ENCODE measurements around the gene FER.
A peak's percentile ranks its signal among the peaks of the same experiment; 100 is the strongest.

Gene FER

GRCh38 chr5:109145139-109145538 lies 397.4 kb downstream of the FER start:
- TF ChIP-seq ZNF514 (tag by site-specific recombination; IDR thresholded peaks at IDR 0.05) (no peak), PRDM1 (tag by site-specific recombination; IDR thresholded peaks at IDR 0.05) (0 out of 2 replicates have a peak, but pooled peaks have one; percentile 29)
- Histone ChIP-seq H3K4me3 (ENCODE audit: low read depth, low read length) (no peak overlapping the region), H3K9me3 (ENCODE audit: control insufficient read depth, insufficient read depth, low read depth, low read length) (no peaks in the 10 kb centered on the region), H3K4me1 (ENCODE audit: control insufficient read depth, insufficient read depth, low read length) (peaks cover 3% of the 10 kb centered on the region; the same call in 1 of the 2 replicates), H3K27ac (ENCODE audit: extremely low read depth, low read depth, low read length) (no peak overlapping the region), H3K36me3 (ENCODE audit: control insufficient read depth in 2 of 2, insufficient read depth in 1 of 2, low read length in 2 of 2) (no peaks in the 10 kb centered on the region)
- CTCF ChIA-PET: no interaction called here
- POLR2A ChIA-PET: no interaction called here

- no peak overlapping the region for H3K27ac ChIP-seq (ENCODE audit: extremely low read depth, low read depth, low read length)
- no peaks in the 10 kb centered on the region for H3K9me3 ChIP-seq (ENCODE audit: control insufficient read depth, insufficient read depth, low read depth, low read length)
- no peak overlapping the region for H3K4me3 ChIP-seq (ENCODE audit: low read depth, low read length)
- POLR2A ChIA-PET: no interaction called here
- H3K4me1 ChIP-seq (ENCODE audit: control insufficient read depth, insufficient read depth, low read length): peaks cover 3% of the 10 kb centered on the region; the same call in 1 of the 2 replicates
- H3K36me3 ChIP-seq (ENCODE audit: control insufficient read depth in 2 of 2, insufficient read depth in 1 of 2, low read length in 2 of 2): no peaks in the 10 kb centered on the region
- CTCF ChIA-PET: no interaction called here
- TF ChIP-seq HOXD13 (CRISPR knock-in tag; IDR thresholded peaks at IDR 0.05; ENCODE audit: borderline replicate concordance) (no peak), ZNF530 (tag by site-specific recombination; IDR thresholded peaks at IDR 0.05; ENCODE audit: low read depth) (no peak), MYNN (tag by site-specific recombination; IDR thresholded peaks at IDR 0.05; ENCODE audit: borderline replicate concordance) (no peak), ZNF311 (tag by site-specific recombination; IDR thresholded peaks at IDR 0.05; ENCODE audit: borderline replicate concordance) (no peak), ZNF121 (tag by site-specific recombination; IDR thresholded peaks at IDR 0.05) (no peak), ZNF146 (tag by site-specific recombination; IDR thresholded peaks at IDR 0.05) (no peak), ZNF585B (tag by site-specific recombination; IDR thresholded peaks at IDR 0.05) (no peak), REPIN1 (tag by site-specific recombination; IDR thresholded peaks at IDR 0.05; ENCODE audit: low read depth) (no peak), ZNF292 (tag by site-specific recombination; IDR thresholded peaks at IDR 0.05; ENCODE audit: borderline replicate concordance, low read depth) (no peak), OVOL3 (tag by site-specific recombination; IDR thresholded peaks at IDR 0.05) (no peak), EGR2 (tag by site-specific recombination; IDR thresholded peaks at IDR 0.05; ENCODE audit: low read depth) (no peak), ZIC2 (tag by site-specific recombination; IDR thresholded peaks at IDR 0.05) (no peak), ZNF391 (tag by site-specific recombination; IDR thresholded peaks at IDR 0.05; ENCODE audit: borderline replicate concordance, low read depth) (no peak), ZNF660 (tag by site-specific recombination; IDR thresholded peaks at IDR 0.05) (no peak), ZBTB1 (tag by site-specific recombination; IDR thresholded peaks at IDR 0.05) (no peak)
- TF ChIP-seq, protein P1, sequence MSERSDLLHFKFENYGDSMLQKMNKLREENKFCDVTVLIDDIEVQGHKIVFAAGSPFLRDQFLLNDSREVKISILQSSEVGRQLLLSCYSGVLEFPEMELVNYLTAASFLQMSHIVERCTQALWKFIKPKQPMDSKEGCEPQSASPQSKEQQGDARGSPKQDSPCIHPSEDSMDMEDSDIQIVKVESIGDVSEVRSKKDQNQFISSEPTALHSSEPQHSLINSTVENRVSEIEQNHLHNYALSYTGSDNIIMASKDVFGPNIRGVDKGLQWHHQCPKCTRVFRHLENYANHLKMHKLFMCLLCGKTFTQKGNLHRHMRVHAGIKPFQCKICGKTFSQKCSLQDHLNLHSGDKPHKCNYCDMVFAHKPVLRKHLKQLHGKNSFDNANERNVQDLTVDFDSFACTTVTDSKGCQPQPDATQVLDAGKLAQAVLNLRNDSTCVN (tag by site-specific recombination; optimal IDR thresholded peaks at IDR 0.05): no peak
Measured at GRCh38 chr5:109146591-109146990, 398.9 kb downstream of the FER start.

- Histone ChIP-seq H3K27ac (ENCODE audit: extremely low read depth, low read depth, low read length) (no peak overlapping the region), H3K9me3 (ENCODE audit: control insufficient read depth, insufficient read depth, low read depth, low read length) (no peaks in the 10 kb centered on the region), H3K4me1 (ENCODE audit: control insufficient read depth, insufficient read depth, low read length) (peaks cover 4% of the 10 kb centered on the region), H3K4me3 (ENCODE audit: low read depth, low read length) (no peak overlapping the region), H3K36me3 (ENCODE audit: control insufficient read depth in 2 of 2, insufficient read depth in 1 of 2, low read length in 2 of 2) (no peaks in the 10 kb centered on the region)
- ChIA-PET CTCF (interaction anchor here (0.6 kb wide), 2 partner anchors 55 to 244 kb away, joined by 3 to 6 read pairs; no protein-coding TSS in a partner anchor), POLR2A (no interaction called here)
- no peak for TF ChIP-seq ZNF629 (tag by site-specific recombination; IDR thresholded peaks at IDR 0.05)
- TF ChIP-seq ZBTB20 (tag by site-specific recombination; IDR thresholded peaks at IDR 0.05): no peak
- TF ChIP-seq ZNF18 (tag by site-specific recombination; IDR thresholded peaks at IDR 0.05): no peak
- TF ChIP-seq ZNF404 (tag by site-specific recombination; IDR thresholded peaks at IDR 0.05): no peak
- no peak for TF ChIP-seq ZNF37A (tag by site-specific recombination; IDR thresholded peaks at IDR 0.05)
- no peak for TF ChIP-seq ZNF658 (tag by site-specific recombination; IDR thresholded peaks at IDR 0.05)
- TF ChIP-seq, protein P2, sequence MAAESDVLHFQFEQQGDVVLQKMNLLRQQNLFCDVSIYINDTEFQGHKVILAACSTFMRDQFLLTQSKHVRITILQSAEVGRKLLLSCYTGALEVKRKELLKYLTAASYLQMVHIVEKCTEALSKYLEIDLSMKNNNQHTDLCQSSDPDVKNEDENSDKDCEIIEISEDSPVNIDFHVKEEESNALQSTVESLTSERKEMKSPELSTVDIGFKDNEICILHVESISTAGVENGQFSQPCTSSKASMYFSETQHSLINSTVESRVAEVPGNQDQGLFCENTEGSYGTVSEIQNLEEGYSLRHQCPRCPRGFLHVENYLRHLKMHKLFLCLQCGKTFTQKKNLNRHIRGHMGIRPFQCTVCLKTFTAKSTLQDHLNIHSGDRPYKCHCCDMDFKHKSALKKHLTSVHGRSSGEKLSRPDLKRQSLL (tag by site-specific recombination; IDR thresholded peaks at IDR 0.05): no peak
- TF ChIP-seq ZNF248 (tag by site-specific recombination; IDR thresholded peaks at IDR 0.05): no peak
- TF ChIP-seq MEIS1 (CRISPR knock-in tag; IDR thresholded peaks at IDR 0.05; ENCODE audit: borderline replicate concordance): no peak
- TF ChIP-seq ZNF121 (tag by site-specific recombination; IDR thresholded peaks at IDR 0.05): no peak
- no peak for TF ChIP-seq ZSCAN30 (tag by site-specific recombination; IDR thresholded peaks at IDR 0.05)
- TF ChIP-seq ZNF791 (tag by site-specific recombination; IDR thresholded peaks at IDR 0.05): no peak
- TF ChIP-seq PRDM1 (tag by site-specific recombination; IDR thresholded peaks at IDR 0.05): no peak
- no peak for TF ChIP-seq ZNF112 (tag by site-specific recombination; IDR thresholded peaks at IDR 0.05)
- TF ChIP-seq ZNF221 (tag by site-specific recombination; IDR thresholded peaks at IDR 0.05; ENCODE audit: borderline replicate concordance): no peak
Measured at GRCh38 chr5:109152565-109152964, 404.9 kb downstream of the FER start.
